ENCODE data around the gene CDKAL1. TPM values are rescaled to one million over a fixed set of nuclear protein-coding genes. Genes with fewer than 3 reads are reported as not detected.

Gene CDKAL1
- total RNA-seq, 4 donors from 2014 or later, result 10.1 to 22.0 (median 12.5) TPM

GRCh38 chr6:21132856-21133838, 598.9 kb downstream of the CDKAL1 start:
- no peak overlapping the region for H3K27ac ChIP-seq
- H3K9me3 ChIP-seq, result no peaks in the 10 kb centered on the region
- H3K4me1 ChIP-seq, result no peaks in the 10 kb centered on the region
- H3K4me3 ChIP-seq, result no peak overlapping the region
- no peak for DNase-seq (ENCODE audit: low spot score in 2 of 2)
- H3K27me3 ChIP-seq, result no peaks in the 10 kb centered on the region
- no peaks in the 10 kb centered on the region for H3K36me3 ChIP-seq
- TF ChIP-seq POLR2A (IDR thresholded peaks at IDR 0.05) (no peak), POLR2AphosphoS5 (IDR thresholded peaks at IDR 0.05) (no peak), EP300 (IDR thresholded peaks at IDR 0.05) (no peak), CTCF (IDR thresholded peaks at IDR 0.05) (no peak)
- WGBS, result 51% methylated on average over 6 of the region's 6 CpGs

DNA sequence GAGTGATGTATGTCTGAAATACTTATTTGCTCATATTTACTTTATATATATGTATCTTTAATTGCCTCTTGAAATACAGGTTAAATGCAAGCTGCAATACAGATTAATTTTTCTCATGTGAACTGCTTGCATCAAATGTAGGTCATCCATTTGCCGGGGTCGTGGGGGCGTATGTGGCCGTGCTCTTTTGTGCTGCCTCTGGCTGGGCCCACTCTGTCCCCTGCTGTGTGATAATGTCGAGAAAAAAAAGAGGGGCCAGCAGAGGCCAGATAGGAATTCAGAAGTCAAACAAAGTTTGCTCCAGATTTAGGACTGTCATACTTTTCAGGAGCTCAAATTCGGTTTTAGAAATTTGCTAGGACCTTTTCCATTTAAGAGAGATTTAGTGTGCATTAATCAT, 599.6 kb downstream of the CDKAL1 start:
- DNase-seq (ENCODE audit: low spot score in 2 of 2), result no peak
- Histone ChIP-seq H3K27ac (no peak overlapping the region), H3K9me3 (no peaks in the 10 kb centered on the region), H3K36me3 (no peaks in the 10 kb centered on the region), H3K4me1 (no peaks in the 10 kb centered on the region), H3K4me3 (no peak overlapping the region), H3K27me3 (no peaks in the 10 kb centered on the region)
- WGBS, result 55% methylated on average over 6 of the region's 6 CpGs
- TF ChIP-seq CTCF (IDR thresholded peaks at IDR 0.05) (no peak), EP300 (IDR thresholded peaks at IDR 0.05) (no peak), POLR2A (IDR thresholded peaks at IDR 0.05) (no peak), POLR2AphosphoS5 (IDR thresholded peaks at IDR 0.05) (no peak)

- no peak for TF ChIP-seq POLR2A (IDR thresholded peaks at IDR 0.05)
- no peak for TF ChIP-seq POLR2AphosphoS5 (IDR thresholded peaks at IDR 0.05)
- WGBS, result 77% methylated on average over 4 of the region's 4 CpGs
- no peak for DNase-seq (ENCODE audit: low spot score in 2 of 2)
- Histone ChIP-seq H3K4me3 (no peak overlapping the region), H3K4me1 (no peaks in the 10 kb centered on the region), H3K27me3 (no peaks in the 10 kb centered on the region), H3K9me3 (no peaks in the 10 kb centered on the region), H3K27ac (no peak overlapping the region), H3K36me3 (no peaks in the 10 kb centered on the region)
Observed at GRCh38 chr6:21134356-21134755, 600.1 kb downstream of the CDKAL1 start.

- no peak for DNase-seq (ENCODE audit: low spot score in 2 of 2)
- Histone ChIP-seq H3K4me3 (no peak overlapping the region), H3K27ac (no peak overlapping the region), H3K27me3 (no peaks in the 10 kb centered on the region), H3K4me1 (no peaks in the 10 kb centered on the region), H3K36me3 (no peaks in the 10 kb centered on the region), H3K9me3 (no peaks in the 10 kb centered on the region)
- TF ChIP-seq CTCF (IDR thresholded peaks at IDR 0.05), result no peak
- no peak for TF ChIP-seq POLR2A (IDR thresholded peaks at IDR 0.05)
- no peak for TF ChIP-seq EP300 (IDR thresholded peaks at IDR 0.05)
- no peak for TF ChIP-seq POLR2AphosphoS5 (IDR thresholded peaks at IDR 0.05)
- 99% methylated on average over 7 of the region's 7 CpGs for WGBS
Observed at GRCh38 chr6:21135484-21136013, 601.3 kb downstream of the CDKAL1 start.

DNA sequence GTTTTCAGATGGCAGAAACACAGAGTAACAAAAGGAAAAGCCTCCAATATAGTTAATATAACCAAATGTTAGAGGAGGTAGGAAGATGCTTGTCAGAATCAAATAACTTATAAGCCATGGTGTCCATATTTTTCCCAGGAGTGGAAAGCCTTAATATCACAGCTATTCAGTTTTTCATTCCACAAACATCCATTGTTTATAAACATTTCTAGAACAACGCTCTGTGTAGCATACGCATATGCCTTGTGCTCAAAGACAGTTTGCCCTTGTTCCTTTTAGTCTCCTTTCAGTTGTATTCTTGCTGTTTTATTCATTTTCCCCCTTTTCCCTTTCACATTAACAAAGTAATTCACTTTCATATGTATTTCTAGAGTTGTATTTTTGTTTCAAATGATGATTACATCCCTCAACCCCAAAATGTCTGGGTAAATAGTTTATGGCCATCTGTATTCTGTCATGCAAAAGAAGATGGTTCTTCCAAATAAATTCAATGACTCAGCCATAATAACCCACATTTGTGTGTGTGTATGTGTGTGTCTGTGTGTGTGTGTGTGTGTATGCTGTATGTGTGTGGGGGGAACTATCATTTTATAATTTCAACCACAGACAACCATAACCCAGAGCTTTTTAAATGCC, 603.6 kb downstream of the CDKAL1 start:
- TF ChIP-seq POLR2AphosphoS5 (IDR thresholded peaks at IDR 0.05) (no peak), EP300 (IDR thresholded peaks at IDR 0.05) (no peak)
- no peak for DNase-seq (ENCODE audit: low spot score in 2 of 2)
- Histone ChIP-seq H3K4me1 (no peaks in the 10 kb centered on the region), H3K9me3 (no peaks in the 10 kb centered on the region), H3K4me3 (no peak overlapping the region), H3K27me3 (no peaks in the 10 kb centered on the region), H3K36me3 (no peaks in the 10 kb centered on the region), H3K27ac (no peak overlapping the region)
- 89% methylated on average over 2 of the region's 2 CpGs for WGBS
